Neural cell (in vitro differentiated cells): Measurements from ENCODE around the gene SELENOW.

Experiments used
- CTCF ChIP-seq: fragments of 450-650 bp; IDR thresholded peaks from 2 replicates; pipeline ENCODE4 v1.5.1; 2014; ENCODE audit warnings: antibody characterized with exemption, mild to moderate bottlenecking, moderate library complexity; ENCODE audit not compliant: poor library complexity, severe bottlenecking
- EZH2 ChIP-seq: fragments of 200-600, 300-800 bp; shearing (Covaris generic), sonication (generic); IDR thresholded peaks from 2 replicates; pipeline ENCODE4 v1.6.1; 2014; ENCODE audit warnings: antibody characterized with exemption, low read length, borderline replicate concordance, mild to moderate bottlenecking; ENCODE audit not compliant: insufficient read depth, poor library complexity, severe bottlenecking
- POLR2AphosphoS5 ChIP-seq: IDR thresholded peaks from 2 replicates; pipeline ENCODE4 v1.6.1; 2012
- RAD21 ChIP-seq: fragments of 450-650 bp; conservative IDR thresholded peaks from 2 replicates; pipeline ENCODE4 v1.6.1; 2014; ENCODE audit warnings: antibody characterized with exemption, mild to moderate bottlenecking, moderate library complexity
- REST ChIP-seq: IDR thresholded peaks from 2 replicates; pipeline ENCODE4 v1.6.1; 2012; ENCODE audit warnings: borderline replicate concordance
- SMC3 ChIP-seq: fragments of 450-650 bp; conservative IDR thresholded peaks from 2 replicates; pipeline ENCODE4 v1.6.1; 2014; ENCODE audit warnings: antibody characterized with exemption, mild to moderate bottlenecking, moderate library complexity; ENCODE audit not compliant: poor library complexity
- TAF1 ChIP-seq: IDR thresholded peaks from 2 replicates; pipeline ENCODE4 v1.6.1; 2012; ENCODE audit warnings: low read depth

GRCh38 chr19:47756953-47757608 lies 21.4 kb upstream of the SELENOW start:
- TF ChIP-seq SMC3 (no peak), CTCF (no peak), REST (no peak), RAD21 (no peak), POLR2AphosphoS5 (no peak), TAF1 (no peak), EZH2 (no peak)
